HG02678 (cell line): ENCODE measurements around the gene SLC35F4.
"Not testable (repeated sequence)": the region's sequence is repeated elsewhere in the genome, so short reads cannot be mapped to it uniquely, and the experiment has no call there.

Experiments
- ATAC-seq: cut with Tn5 transposase; IDR thresholded peaks from one replicate; pipeline ENCODE4 v1.9.1; 2021; ENCODE audit warnings: mild to moderate bottlenecking, moderate library complexity; ENCODE audit not compliant: unreplicated experiment

The SLC35F4 gene

GRCh38 chr14:57865403-57866198, at the start of gene SLC35F4:
TSS of gene SLC35F4 (minus strand) at chr14:57866092.
- no peak for ATAC-seq

- no peak for ATAC-seq
Observed at GRCh38 chr14:57909626-57910025, 43.7 kb upstream of the SLC35F4 start.

- ATAC-seq: no peak
Observed at GRCh38 chr14:57903954-57904353, 38.1 kb upstream of the SLC35F4 start.

- no peak for ATAC-seq
Observed at GRCh38 chr14:57898837-57899572, 33.1 kb upstream of the SLC35F4 start.

- no peak for ATAC-seq
Observed at GRCh38 chr14:57897144-57897748, 31.4 kb upstream of the SLC35F4 start.

- no peak for ATAC-seq
Observed at GRCh38 chr14:57889245-57889644, 23.4 kb upstream of the SLC35F4 start.

- no peak for ATAC-seq
Observed at GRCh38 chr14:57884175-57884574, 18.3 kb upstream of the SLC35F4 start.

GRCh38 chr14:57883061-57883460, 17.2 kb upstream of the SLC35F4 start:
- ATAC-seq: no peak

- no peak for ATAC-seq
Observed at GRCh38 chr14:57879516-57879915, 13.6 kb upstream of the SLC35F4 start.

GRCh38 chr14:57875985-57876384, 10.1 kb upstream of the SLC35F4 start:
- ATAC-seq: no peak

GRCh38 chr14:57875296-57875695, 9.4 kb upstream of the SLC35F4 start:
- no peak for ATAC-seq

GRCh38 chr14:57871459-57872080, 5.7 kb upstream of the SLC35F4 start:
- peak; percentile 83 for ATAC-seq

GRCh38 chr14:57870686-57871457, 5.0 kb upstream of the SLC35F4 start:
- no peak for ATAC-seq

GRCh38 chr14:57869617-57870016, 3.7 kb upstream of the SLC35F4 start:
- ATAC-seq: no peak

GRCh38 chr14:57866199-57866705, 360 bp upstream of the SLC35F4 start:
- ATAC-seq: no peak

- ATAC-seq: no peak
Observed at GRCh38 chr14:57865066-57865402, 858 bp downstream of the SLC35F4 start.

- no peak for ATAC-seq
Observed at GRCh38 chr14:57864659-57865058, 1.2 kb downstream of the SLC35F4 start.

GRCh38 chr14:57863471-57863870, 2.4 kb downstream of the SLC35F4 start:
- no peak for ATAC-seq

GRCh38 chr14:57855666-57856065, 10.2 kb downstream of the SLC35F4 start:
- ATAC-seq: not testable (repeated sequence)

- ATAC-seq: no peak
Observed at GRCh38 chr14:57854571-57854970, 11.3 kb downstream of the SLC35F4 start.
